ENCODE data around the gene STARD8. TPM values are rescaled to one million over a fixed set of nuclear protein-coding genes. Genes with fewer than 3 reads are reported as not detected.

STARD8 gene
- total RNA-seq, 2 donors from 2014 or later, result 1.1 to 1.3 TPM

GRCh38 chrX:68697465-68698125, 50.1 kb downstream of the STARD8 start:
- Mint-ChIP-seq H3K27ac (no peak overlapping the region), H3K4me3 (no peak overlapping the region), H3K36me3 (ENCODE audit: insufficient read depth in 2 of 2) (no peaks in the 10 kb centered on the region), H3K9me3 (no peaks in the 10 kb centered on the region), H3K27me3 (ENCODE audit: low read depth) (peaks cover 56% of the 10 kb centered on the region), H3K4me1 (ENCODE audit: low read depth) (peaks cover 20% of the 10 kb centered on the region)
- ATAC-seq (replicated peaks in 1 of 2), result no peak
- DNase-seq, result no peak

- peaks cover 52% of the 10 kb centered on the region for H3K27me3 Mint-ChIP-seq (ENCODE audit: low read depth)
These were observed 51.5 kb downstream of the STARD8 start for GRCh38 chrX:68698942-68699341.

GRCh38 chrX:68699960-68700746, 52.7 kb downstream of the STARD8 start:
- H3K27ac Mint-ChIP-seq, result no peak overlapping the region
- no peaks in the 10 kb centered on the region for H3K9me3 Mint-ChIP-seq
- no peaks in the 10 kb centered on the region for H3K36me3 Mint-ChIP-seq (ENCODE audit: insufficient read depth in 2 of 2)
- H3K4me3 Mint-ChIP-seq, result no peak overlapping the region
- DNase-seq, result no peak
- H3K4me1 Mint-ChIP-seq (ENCODE audit: low read depth), result peaks cover 6% of the 10 kb centered on the region
- ATAC-seq (replicated peaks in 1 of 2), result peak; percentile 34 to 45
- peaks cover 47% of the 10 kb centered on the region for H3K27me3 Mint-ChIP-seq (ENCODE audit: low read depth)

More at GRCh38 chrX:68698942-68699341, 51.5 kb downstream of the STARD8 start:
- H3K27ac Mint-ChIP-seq, result no peak overlapping the region
- DNase-seq, result no peak
- H3K4me1 Mint-ChIP-seq (ENCODE audit: low read depth), result peaks cover 17% of the 10 kb centered on the region
- H3K4me3 Mint-ChIP-seq, result no peak overlapping the region
- H3K9me3 Mint-ChIP-seq, result no peaks in the 10 kb centered on the region
- no peaks in the 10 kb centered on the region for H3K36me3 Mint-ChIP-seq (ENCODE audit: insufficient read depth in 2 of 2)
- ATAC-seq (replicated peaks in 1 of 2), result no peak

- H3K27me3 Mint-ChIP-seq (ENCODE audit: low read depth), result peaks cover 15% of the 10 kb centered on the region
- H3K9me3 Mint-ChIP-seq, result no peaks in the 10 kb centered on the region
- no peak for DNase-seq
- no peak overlapping the region for H3K4me3 Mint-ChIP-seq
- ATAC-seq (replicated peaks in 1 of 2), result no peak
- no peaks in the 10 kb centered on the region for H3K4me1 Mint-ChIP-seq (ENCODE audit: low read depth)
- H3K36me3 Mint-ChIP-seq (ENCODE audit: insufficient read depth in 2 of 2), result no peaks in the 10 kb centered on the region
- H3K27ac Mint-ChIP-seq, result no peak overlapping the region
These were observed 55.9 kb downstream of the STARD8 start for GRCh38 chrX:68703369-68703768.

GRCh38 chrX:68703846-68704245, 56.4 kb downstream of the STARD8 start:
- no peaks in the 10 kb centered on the region for H3K4me1 Mint-ChIP-seq (ENCODE audit: low read depth)
- H3K27me3 Mint-ChIP-seq (ENCODE audit: low read depth), result peaks cover 15% of the 10 kb centered on the region
- DNase-seq (no peak), ATAC-seq (replicated peaks in 1 of 2) (no peak)
- no peak overlapping the region for H3K4me3 Mint-ChIP-seq
- H3K9me3 Mint-ChIP-seq, result no peaks in the 10 kb centered on the region
- H3K27ac Mint-ChIP-seq, result no peak overlapping the region
- no peaks in the 10 kb centered on the region for H3K36me3 Mint-ChIP-seq (ENCODE audit: insufficient read depth in 2 of 2)

GRCh38 chrX:68705986-68706385, 58.5 kb downstream of the STARD8 start:
- no peaks in the 10 kb centered on the region for H3K36me3 Mint-ChIP-seq (ENCODE audit: insufficient read depth in 2 of 2)
- H3K27me3 Mint-ChIP-seq (ENCODE audit: low read depth), result peaks cover 13% of the 10 kb centered on the region
- no peak overlapping the region for H3K4me3 Mint-ChIP-seq
- DNase-seq (no peak), ATAC-seq (replicated peaks in 1 of 2) (no peak)
- H3K27ac Mint-ChIP-seq, result no peak overlapping the region
- H3K4me1 Mint-ChIP-seq (ENCODE audit: low read depth), result no peaks in the 10 kb centered on the region
- H3K9me3 Mint-ChIP-seq, result no peaks in the 10 kb centered on the region

GRCh38 chrX:68708503-68709290, 61.2 kb downstream of the STARD8 start:
- Mint-ChIP-seq H3K27me3 (ENCODE audit: low read depth) (peaks cover 16% of the 10 kb centered on the region), H3K4me3 (no peak overlapping the region), H3K9me3 (no peaks in the 10 kb centered on the region), H3K4me1 (ENCODE audit: low read depth) (no peaks in the 10 kb centered on the region), H3K27ac (no peak overlapping the region), H3K36me3 (ENCODE audit: insufficient read depth in 2 of 2) (no peaks in the 10 kb centered on the region)
- DNase-seq (no peak), ATAC-seq (replicated peaks in 1 of 2) (no peak)

- H3K36me3 Mint-ChIP-seq (ENCODE audit: insufficient read depth in 2 of 2), result no peaks in the 10 kb centered on the region
- no peak overlapping the region for H3K27ac Mint-ChIP-seq
- no peak overlapping the region for H3K4me3 Mint-ChIP-seq
- peaks cover 8% of the 10 kb centered on the region for H3K4me1 Mint-ChIP-seq (ENCODE audit: low read depth)
- ATAC-seq (replicated peaks in 1 of 2) (peak; percentile 53 to 70), DNase-seq (peak; percentile 22 to 43)
- H3K9me3 Mint-ChIP-seq, result no peaks in the 10 kb centered on the region
- peaks cover 24% of the 10 kb centered on the region for H3K27me3 Mint-ChIP-seq (ENCODE audit: low read depth)
These were observed 63.6 kb downstream of the STARD8 start for GRCh38 chrX:68710870-68711576.

- peak overlapping the region; percentile 36 for H3K27ac Mint-ChIP-seq
- peaks cover 8% of the 10 kb centered on the region for H3K4me1 Mint-ChIP-seq (ENCODE audit: low read depth)
- ATAC-seq (replicated peaks in 1 of 2), result no peak
- H3K9me3 Mint-ChIP-seq, result no peaks in the 10 kb centered on the region
- H3K4me3 Mint-ChIP-seq, result no peak overlapping the region
- no peak for DNase-seq
- no peaks in the 10 kb centered on the region for H3K36me3 Mint-ChIP-seq (ENCODE audit: insufficient read depth in 2 of 2)
- H3K27me3 Mint-ChIP-seq (ENCODE audit: low read depth), result peaks cover 24% of the 10 kb centered on the region
These were observed 64.4 kb downstream of the STARD8 start for GRCh38 chrX:68711845-68712244.

- peaks cover 8% of the 10 kb centered on the region for H3K4me1 Mint-ChIP-seq (ENCODE audit: low read depth)
- DNase-seq (no peak), ATAC-seq (replicated peaks in 1 of 2) (no peak)
- no peak overlapping the region for H3K4me3 Mint-ChIP-seq
- no peak overlapping the region for H3K27ac Mint-ChIP-seq
- H3K27me3 Mint-ChIP-seq (ENCODE audit: low read depth), result peaks cover 24% of the 10 kb centered on the region
- H3K36me3 Mint-ChIP-seq (ENCODE audit: insufficient read depth in 2 of 2), result no peaks in the 10 kb centered on the region
- no peaks in the 10 kb centered on the region for H3K9me3 Mint-ChIP-seq
These were observed 67.4 kb downstream of the STARD8 start for GRCh38 chrX:68714856-68715255.

GRCh38 chrX:68717196-68717595, 69.7 kb downstream of the STARD8 start:
- H3K27me3 Mint-ChIP-seq (ENCODE audit: low read depth), result peaks cover 24% of the 10 kb centered on the region
- H3K4me3 Mint-ChIP-seq, result no peak overlapping the region
- DNase-seq (no peak), ATAC-seq (replicated peaks in 1 of 2) (no peak)
- no peaks in the 10 kb centered on the region for H3K36me3 Mint-ChIP-seq (ENCODE audit: insufficient read depth in 2 of 2)
- H3K9me3 Mint-ChIP-seq, result no peaks in the 10 kb centered on the region
- H3K27ac Mint-ChIP-seq, result no peak overlapping the region
- peaks cover 8% of the 10 kb centered on the region for H3K4me1 Mint-ChIP-seq (ENCODE audit: low read depth)

- H3K36me3 Mint-ChIP-seq (ENCODE audit: insufficient read depth in 2 of 2), result no peaks in the 10 kb centered on the region
- ATAC-seq (replicated peaks in 1 of 2) (no peak), DNase-seq (no peak)
- no peak overlapping the region for H3K27ac Mint-ChIP-seq
- no peak overlapping the region for H3K4me3 Mint-ChIP-seq
- peaks cover 8% of the 10 kb centered on the region for H3K4me1 Mint-ChIP-seq (ENCODE audit: low read depth)
- H3K27me3 Mint-ChIP-seq (ENCODE audit: low read depth), result peaks cover 23% of the 10 kb centered on the region
- H3K9me3 Mint-ChIP-seq, result no peaks in the 10 kb centered on the region
These were observed 70.4 kb downstream of the STARD8 start for GRCh38 chrX:68717663-68718442.

Data from activated T-cell treated with anti-CD3 and anti-CD28 coated beads, Interleukin-2, amount 50 U/mL, for 72 hours (primary cell).